Stimulated activated CD4-positive, alpha-beta T cell treated with anti-CD3 and anti-CD28 coated beads, Interleukin-1b, Interleukin-23, amount 100 ng/mL, for 1 hour (primary cell): ENCODE measurements around the gene NOS3.

Experiments
- DNase-seq, 2 donors: peaks; one replicate each; pipeline ENCODE4 v3.0.0-alpha.2; 2020; ENCODE audit warnings: low read depth in 2 of 2

NOS3 gene

DNA sequence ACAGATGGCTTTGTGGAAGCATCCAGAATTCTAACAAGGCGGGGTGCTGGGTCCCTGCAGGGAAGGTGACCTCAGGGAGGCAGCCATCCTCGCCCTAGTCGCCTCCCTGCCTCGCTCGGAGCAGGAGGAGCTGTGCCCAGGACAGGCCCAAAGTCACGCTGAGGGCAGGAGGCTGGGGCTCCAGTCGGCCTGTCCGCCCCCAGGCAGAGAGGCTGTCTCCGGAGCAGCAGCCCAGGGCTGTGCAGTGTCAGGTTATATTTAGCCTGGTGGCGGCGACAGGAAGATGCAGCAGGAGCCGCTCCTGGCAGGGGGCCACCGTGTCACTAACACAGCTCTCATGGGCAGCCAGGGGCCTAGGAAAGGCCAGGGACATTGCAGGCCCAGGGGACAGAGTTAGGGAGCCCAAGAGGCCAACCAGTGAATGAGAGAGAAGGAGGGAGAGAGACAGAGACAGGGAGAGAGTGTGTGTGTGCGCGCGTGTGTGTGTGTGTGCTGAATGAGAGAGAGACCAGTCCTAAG is 26.2 kb upstream of the NOS3 start:
- no peak for DNase-seq

DNA sequence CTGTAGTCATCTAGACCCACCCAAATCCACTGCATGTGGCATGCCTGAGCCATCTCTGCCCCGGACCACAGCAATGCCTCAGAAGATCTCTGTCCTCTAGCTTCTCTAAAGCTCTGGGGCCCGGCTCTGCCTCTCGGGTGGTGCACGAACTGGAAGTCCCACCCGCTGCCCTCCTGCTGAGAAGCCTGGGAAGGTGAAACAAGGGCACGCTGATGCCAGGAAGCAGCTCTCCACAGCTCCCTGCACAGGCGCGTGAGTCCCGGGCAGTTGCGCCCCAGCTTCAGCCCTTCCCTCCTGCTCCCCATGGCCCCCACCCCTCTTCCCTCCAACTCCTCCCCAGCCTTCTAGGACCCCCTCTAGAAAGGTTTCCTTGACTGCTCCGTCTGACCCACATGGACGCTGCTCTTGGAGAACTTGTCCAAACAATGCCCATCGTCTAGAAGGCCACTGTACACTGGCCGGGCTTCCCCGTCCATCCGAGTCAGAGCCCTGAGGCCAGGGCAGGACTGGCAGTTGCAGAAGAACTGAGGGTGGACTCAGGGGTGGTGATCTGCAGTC is 25.5 kb upstream of the NOS3 start:
- DNase-seq: no peak

DNA sequence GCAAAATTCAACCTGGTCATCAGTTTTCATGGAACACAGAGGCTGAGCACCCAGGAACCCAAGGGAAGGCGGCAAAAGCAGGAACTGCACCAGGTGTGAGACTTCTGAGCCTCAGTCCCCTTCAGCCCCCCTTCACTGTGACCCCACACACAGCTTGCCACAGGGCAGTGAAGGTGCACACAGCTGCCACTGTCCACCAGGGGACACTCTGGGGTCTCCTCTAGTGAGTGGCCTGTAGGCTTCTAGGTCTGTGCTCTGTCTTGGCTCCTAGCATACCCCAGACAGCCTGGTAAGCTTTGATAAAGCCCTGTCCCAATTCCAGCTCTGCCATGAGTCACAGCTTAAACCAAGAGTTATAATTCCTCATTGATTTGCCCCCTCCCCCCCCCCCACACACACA is 24.8 kb upstream of the NOS3 start:
- no peak for DNase-seq

DNA sequence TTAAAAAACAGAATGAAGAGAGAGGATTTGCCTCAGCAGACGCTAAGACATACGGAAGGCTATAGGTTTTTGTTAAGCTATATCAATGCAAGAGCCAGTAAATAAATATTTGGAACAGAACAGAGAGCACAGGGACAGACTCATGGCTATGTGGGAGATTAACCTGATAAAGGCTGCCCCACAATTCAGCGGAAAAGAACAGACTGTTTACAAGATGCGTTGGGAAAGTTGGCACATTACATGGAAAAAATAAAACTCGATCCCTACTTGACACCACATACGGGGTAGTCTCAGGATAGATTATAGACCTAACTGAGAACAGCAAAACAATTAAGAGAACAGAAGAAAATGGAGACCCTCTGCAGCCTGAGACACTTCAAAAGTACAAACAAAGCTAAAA is 23.5 kb upstream of the NOS3 start:
- no peak for DNase-seq

DNA sequence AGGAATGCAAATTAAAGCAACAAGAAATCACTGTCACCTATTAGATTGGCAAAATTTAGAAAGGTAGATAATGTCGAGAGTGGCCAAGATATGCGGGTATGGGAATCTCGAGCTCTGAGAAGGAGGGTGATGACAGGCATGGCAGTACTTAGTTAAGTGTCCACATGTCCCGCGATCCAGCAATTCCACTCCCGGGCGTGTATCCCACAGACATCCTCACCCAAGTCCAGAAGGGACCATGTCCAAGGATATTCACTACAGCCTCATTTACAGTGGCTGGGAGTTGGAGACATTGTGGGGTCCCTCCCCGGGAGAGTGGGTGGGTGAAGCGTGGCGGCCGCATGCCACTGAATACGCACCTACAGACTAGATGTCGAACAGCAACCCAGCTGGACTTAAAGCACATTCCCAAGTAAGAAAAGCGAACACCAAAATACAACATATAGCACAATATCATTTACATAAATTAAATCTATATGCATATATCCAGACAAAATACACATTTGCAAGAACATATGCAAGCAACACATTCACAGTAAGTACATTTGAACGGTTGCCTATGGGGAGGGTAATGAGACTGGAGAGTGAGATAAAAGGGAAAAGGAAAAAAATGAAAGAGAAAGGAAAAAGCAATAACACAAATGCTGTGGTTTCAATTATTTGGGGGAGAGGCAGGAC is 22.6 kb upstream of the NOS3 start:
- no peak for DNase-seq

DNA sequence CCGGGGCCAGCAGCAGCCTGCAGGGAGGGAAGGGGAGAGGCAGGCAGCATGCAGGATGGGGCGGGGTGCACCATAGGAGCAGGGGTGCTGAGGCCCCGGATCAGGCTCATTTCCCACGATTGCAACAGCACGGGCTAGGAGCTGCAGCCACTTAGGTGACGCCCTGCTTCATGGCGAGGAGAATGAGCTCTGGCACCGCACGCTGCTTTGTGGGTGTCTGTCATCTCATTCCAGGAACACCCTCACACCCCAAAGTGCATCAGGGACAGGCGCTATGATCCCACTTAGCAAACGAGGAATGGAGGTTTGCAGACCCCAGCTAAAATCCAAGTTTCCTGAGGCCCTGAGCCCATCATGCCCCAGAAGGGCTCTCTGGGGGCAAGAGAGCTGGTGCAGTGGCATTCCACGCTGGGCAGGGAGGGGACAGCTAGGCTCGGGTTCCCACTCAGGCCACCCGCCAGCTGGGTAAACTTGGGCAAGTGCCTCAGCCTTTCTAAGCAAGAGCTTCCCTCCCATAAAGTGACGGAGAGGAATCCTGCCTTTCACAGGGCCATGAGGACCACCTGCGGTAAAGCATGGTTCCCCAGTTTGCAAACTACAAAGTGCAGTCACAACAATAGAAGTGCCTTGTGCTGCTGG is 22.0 kb upstream of the NOS3 start:
- no peak for DNase-seq

DNA sequence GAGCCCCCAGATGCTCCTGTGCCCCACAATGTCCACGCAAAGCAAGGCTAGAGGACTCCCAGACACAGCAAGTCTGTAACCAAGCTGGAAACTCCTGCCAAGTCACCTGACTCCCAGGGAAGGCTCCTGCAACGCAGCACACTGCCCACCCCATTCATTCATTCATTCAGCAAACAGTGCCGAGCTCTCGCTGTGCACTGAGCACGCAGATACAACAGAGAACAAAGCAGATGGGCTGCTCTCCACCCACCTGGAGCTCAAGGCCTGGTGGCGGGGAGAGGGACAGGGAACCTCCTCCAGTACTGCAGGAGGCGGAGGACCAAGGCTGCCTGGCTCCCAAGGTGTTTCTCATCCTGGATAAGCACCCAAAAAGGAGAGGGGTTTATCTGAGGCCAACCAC is 21.3 kb upstream of the NOS3 start:
- no peak for DNase-seq

DNA sequence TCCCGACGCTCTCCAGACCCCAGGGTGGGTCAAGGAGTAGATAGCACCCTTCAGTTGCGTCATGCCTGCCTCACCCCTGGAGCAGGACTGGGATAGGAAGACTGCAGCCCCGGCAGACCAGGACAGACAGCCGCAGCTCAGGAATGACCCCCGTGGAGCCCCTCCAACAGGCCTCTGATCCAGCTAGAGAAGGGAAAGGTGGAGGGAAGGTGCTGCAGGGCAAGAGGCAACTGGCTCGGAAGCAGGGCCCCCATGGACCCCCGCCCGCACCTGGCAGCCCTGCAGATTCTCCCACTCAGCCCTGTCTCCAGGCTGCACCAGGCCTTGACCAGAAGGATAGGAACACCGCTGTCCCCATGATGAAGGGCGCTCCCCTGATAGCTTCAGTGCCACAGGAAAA is 20.4 kb upstream of the NOS3 start:
- DNase-seq: no peak

DNA sequence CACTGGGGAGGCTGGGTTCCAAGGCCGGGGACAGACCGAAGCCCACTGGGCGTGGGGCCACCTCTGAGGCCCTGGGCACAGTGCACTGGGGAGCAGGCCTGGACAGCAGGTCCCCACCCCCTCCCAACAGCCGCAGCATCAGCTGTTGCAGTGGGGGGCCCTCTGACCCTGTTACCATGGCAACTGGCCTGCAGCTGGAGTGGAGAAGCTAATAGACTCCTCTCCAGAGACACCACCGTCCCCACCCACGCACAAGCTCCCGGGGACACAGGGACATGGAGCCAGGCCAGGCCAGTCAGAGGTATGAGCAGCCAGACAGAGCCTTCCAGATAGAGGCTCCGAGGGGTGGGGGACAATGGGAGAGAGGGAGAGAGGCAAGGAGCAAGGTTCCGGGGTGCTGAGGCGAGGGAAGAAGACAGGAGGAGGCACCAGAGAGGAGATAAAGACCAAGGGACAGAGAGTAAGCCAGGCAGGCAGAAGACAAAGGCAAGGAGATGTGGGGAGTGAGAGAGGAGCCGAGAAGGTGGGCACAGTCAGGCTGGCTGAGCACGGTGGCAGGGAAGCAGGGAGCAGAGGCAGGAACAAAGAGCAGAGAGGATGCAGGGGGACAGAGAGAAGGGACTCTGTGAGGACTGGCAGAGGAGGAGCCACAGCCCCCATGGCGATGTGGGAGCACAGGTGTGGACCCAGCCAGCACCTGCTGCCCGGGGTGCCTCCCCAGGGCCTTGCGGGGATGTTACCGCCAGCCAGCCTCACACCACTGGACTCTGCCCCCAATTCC is 19.4 kb upstream of the NOS3 start:
- DNase-seq: no peak

DNA sequence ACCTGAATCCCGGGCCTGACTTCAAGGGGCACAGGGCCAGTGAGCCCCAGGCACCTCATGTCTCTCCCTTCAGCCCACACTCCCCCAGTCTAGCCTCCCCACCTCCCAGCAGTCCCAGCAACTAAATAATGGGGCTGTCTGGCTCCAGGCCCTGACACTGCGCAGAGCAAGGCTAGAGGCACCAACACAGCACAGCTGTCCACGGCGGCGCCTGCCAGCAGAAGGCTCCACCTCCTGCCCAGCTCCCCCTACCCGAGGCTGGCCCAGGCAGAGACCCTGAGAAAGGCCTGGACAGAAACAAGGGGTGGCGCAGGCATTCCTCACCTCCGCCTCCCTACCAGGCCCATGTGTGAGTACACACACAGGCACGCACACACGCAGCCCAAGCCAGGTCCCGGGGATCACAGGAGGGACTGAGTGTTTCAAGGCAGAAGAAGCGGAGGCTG is 18.8 kb upstream of the NOS3 start:
- no peak for DNase-seq

DNA sequence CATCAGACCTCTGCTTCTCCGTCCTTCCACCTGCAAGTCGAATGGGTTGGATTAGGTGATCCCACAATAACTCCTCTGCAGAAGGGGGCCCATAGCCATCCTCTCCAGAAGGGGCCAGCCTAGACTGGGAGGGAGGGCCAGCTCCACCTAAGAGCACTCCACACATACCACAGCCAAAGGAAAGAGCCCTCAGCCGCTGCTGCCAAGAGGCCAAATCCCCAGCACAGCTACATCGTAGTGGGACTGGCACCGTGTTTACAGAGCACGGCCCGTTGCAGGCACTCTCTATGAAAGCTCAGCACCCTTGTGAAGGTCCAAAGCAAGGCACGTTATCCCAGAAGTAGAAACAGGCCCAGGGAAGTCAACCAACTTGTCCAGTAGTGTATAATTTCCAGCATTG is 18.1 kb upstream of the NOS3 start:
- DNase-seq: no peak

DNA sequence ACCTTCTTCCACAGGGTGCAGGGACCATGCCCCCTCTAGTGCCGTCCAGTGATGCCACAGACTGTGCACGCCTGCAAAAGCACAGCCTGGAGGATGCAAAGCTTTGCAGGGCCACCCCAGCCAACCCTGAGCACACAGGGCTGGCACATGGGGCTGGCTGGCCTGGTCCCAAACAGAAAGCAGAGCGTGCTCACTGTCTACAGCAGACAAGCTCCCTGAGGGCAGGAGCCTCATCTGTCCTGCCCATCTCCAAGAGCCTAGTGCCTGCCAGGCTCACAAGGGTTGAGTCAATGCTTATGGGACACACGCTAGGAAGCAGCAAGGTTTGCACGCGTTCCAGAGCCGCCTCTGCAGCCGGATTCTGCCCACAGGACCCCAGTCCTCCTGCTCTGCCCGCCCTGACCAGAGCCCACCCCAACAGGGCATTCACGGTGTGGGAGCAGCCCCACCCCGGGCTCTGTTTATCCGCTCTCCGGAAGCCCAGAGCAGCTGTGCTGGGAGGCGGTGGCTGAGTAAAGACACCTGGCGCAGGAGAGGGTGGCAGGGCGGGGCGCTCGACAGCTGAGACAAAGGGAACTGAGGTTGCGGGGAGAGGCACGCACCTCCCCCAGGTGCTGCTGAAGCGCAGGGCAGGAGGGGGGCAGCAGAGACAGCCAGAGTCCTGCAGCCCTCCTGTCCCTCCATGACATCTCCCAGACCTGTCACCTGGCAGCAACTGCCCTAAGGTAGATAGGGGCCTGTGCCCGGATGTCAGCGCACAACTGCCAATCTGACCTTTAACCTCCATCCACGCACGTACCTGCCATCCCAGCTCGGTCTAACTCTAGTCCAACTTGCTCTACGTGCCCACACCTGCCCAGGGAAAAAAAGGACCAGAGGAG is 17.0 kb upstream of the NOS3 start:
- no peak for DNase-seq

DNA sequence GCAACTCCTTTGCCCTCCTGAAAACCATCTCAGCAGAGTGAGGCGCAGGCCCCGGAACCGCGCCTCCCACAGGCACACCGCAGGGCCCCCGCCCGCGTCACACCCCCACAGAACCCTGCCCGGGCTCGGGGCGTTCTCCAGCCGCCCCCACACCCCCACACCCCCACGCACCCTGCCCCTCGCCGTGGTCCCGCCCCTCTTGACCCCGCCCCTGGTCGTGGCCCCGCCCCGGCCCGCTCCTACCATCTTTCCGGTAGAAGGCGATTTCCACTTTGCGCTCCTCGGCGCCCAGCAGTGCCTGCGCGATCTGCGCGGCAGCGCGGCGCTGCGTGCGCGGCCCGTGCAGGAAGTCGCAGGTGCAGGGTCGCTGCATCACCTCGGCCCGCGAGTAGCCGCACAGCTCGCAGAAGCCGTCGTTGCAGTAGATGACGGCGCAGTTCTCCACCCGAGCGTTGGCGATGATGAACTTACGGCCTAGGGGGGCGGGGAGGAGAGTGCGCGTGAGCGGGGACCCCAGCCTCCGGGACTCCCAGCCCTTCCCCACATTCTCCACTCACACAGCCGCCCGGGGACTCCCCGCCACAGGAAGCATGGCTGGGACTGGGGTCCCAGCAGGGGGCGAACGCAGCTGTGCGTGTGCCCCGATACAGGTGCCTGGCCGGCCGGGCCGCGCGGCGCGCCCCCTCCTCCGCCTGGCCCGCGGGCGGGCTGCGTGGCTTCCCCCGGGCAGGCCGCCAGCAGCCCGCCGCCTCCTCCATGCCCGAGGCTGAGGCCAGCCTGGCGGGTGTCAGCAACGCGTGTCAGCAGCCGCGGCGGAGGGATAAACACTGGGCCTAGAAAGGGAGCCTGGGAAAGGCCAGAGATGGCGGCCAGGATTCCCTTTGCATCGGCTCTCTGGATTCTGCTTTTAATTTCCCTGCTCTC is 16.1 kb upstream of the NOS3 start:
- DNase-seq: peak; percentile 56 to 63

DNA sequence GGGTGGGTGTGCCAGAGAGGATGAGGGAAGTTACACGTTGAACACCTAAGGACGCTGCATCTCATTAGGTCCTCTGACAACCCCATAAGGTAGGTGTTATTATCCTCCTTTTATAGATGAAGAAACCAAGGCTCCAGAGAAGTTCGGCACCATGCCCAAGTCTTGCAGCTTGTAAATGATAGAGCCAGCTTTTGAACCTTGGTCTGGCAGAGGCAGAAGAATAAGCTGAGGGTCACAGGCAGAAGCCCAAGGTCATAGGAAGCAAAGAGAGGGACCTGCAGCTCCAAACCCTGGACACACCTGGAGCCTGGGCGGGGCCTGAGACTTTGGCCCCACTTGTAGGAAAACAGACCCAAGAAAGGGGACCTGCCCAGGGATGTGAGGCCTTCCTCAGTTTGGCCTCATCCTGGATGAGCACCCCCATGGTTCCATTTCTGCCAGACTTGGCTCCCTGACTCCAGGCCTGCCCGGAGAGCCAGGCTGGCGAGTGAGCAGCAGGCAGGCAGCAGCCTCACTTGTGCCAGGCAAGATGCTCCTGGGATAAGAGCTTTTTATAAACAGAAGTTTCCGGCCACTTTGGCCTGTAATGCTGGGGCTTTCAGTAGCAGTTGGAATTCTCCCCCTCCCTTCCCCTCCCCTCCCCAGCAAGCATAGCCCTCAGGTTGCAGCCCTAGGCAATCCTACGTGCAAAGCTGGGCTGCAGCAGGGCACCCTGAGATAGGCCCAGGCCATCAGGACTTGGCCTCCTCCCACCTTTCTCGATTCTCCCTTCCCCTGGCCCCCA is 15.1 kb upstream of the NOS3 start:
- no peak for DNase-seq

DNA sequence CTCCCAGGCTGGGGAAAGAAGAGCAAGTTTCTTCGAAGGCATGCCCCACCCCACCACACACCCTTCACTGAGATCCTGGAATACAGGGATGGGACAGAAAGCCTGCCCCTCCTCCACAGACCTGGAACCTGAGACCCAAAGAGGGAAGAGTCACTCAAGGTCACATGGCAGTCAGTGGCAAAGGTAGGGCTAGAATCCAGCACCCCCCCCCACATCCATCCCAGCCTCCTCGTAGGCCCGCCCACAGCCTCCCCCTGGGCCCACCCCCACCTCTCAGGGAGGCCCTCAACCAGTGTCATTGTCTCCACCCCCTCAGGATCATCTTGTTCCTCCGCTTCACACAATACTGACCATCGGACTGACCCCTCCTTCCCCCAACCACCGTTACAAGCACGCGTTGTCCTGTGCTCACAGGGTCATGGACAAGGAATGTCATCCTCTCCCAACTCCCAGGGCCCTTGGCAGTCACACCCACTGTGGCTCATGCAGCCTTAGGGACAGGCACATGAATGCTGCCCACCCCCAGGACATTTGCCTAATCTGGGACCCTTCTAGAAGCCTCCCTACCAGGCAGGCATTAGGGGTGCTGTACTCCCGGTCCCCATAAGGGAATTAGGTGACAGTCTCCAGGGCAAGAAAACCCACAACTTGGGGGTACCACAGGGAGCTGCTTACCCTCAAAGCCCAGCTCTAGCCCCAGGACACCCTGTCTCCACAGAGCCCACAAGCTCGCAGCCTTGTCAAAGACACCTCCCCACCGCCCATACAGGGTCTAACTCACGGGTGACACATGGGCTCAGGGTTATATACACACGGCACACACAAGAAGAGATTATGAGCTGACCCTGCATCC is 14.1 kb upstream of the NOS3 start:
- no peak for DNase-seq

DNA sequence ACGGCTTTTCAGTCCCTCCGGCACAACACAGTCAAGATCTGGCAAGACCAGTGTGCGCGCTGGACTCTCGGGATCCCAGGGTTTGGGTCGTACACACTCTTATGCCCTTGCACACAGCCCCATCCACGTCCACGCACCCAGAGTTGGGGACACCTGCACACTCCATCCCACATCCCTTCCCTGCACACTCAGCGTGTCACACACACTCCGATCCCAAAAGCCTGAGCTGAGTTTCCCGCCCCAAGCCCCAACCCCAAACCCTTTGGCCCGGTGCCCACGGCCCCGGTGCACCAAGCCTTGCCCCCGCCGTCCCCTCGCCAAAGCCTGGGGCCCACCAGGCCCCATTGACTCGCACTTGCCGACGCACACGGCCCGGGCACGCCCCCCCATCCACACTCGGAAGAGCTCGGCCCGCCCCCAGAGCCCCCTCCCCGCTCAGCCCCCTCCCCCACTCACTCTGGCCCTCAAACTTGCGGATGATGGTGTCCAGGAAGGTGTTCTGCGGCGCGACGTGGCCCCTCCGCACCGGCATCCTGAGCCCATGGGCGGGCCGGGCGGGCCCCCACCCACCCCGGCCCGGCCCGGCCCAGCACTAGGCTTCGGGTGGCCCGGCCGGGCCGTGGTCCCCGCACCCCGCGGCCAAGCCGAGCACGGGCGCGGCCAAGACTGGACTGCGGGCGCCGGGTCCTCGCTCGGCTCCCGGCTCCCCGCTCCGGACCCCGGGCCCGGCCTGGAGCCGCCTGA is 13.3 kb upstream of the NOS3 start:
- no peak for DNase-seq

DNA sequence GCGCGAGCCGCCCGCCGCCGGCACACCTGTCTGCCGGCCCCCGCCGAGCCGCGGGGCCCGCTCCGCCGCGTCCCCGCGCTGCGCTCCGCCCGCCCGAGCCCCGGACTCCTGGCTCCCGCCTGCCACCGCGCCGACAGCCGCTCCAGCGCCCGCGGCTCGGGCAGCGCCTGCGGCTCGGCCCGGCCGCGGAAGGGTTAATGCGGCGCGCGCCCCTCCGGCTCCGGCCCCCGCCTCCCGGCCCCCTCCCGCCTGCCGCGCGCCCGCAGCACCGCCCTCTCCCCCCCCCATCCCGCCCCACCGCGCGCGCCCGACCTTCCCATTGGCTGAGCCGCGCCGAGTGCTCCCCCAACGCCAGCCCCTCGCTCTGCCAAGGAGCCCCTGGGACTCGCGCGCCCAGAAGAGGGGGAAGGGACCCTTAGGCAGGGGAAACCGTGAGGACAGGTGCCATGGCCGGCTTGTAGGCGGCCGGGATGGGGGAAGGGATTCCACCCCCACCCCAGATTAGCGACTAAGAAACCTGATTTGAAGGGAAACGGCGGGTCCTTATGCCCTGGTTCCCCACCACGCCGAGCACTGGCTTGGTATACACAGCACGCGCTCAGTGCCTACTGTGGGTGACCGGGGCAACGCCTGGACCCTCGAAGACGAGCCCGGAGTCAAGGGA is 12.6 kb upstream of the NOS3 start, which contains the start of gene KCNH2:
Gene KCNH2, minus strand, starts transcription at position 196 of the 664 bp plus-strand sequence. CDS start 408 bp downstream, outside the sequence.
- no peak for DNase-seq
